Suprapubic skin (tissue), 4 donors: ENCODE results near the gene SPATA9.

Experiments used
- CTCF ChIP-seq, 2 donors: fragments of 200-600 bp in 1 of 2; fragments of 450-650 bp in 1 of 2; sonication (generic) in 1 of 2; IDR thresholded peaks; one replicate each; pipeline ENCODE4 v1.5.1; 2016 to 2019; ENCODE audit warnings: antibody characterized with exemption in 2 of 2, mild to moderate bottlenecking in 1 of 2, moderate library complexity in 1 of 2
- POLR2A ChIP-seq, 2 donors: fragments of 450-650 bp; IDR thresholded peaks; one replicate each; pipeline ENCODE4 v1.6.1; 2017; ENCODE audit warnings: antibody characterized with exemption in 2 of 2, mild to moderate bottlenecking in 2 of 2, moderate library complexity in 2 of 2
- POLR2AphosphoS5 ChIP-seq, 3 donors: sonication (generic); formaldehyde crosslinking; IDR thresholded peaks; one replicate each; pipeline ENCODE4 v1.6.1; 2017; ENCODE audit warnings: antibody characterized with exemption in 3 of 3

DNA sequence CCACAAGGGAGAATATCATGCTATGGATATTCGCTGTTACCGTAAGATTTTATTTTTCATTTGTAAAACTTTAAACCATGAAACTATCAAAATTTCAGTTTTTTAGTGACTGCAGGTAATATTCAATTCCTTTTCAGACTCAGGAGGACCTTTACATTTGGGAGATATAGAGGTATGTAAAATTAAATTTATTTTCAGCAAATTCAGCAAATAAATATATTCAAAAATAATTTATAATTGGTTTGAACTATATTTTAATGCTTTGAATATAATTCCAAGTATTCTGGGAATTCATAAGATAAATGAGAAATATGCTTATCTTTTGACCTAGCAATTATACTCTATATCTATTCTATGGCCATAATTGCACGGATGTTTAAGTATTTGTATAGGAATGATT lies 28.6 kb downstream of the SPATA9 start:
- TF ChIP-seq POLR2AphosphoS5 (IDR thresholded peaks at IDR 0.05) = no peak
- TF ChIP-seq CTCF (IDR thresholded peaks at IDR 0.05) = no peak
- no peak for TF ChIP-seq POLR2A (IDR thresholded peaks at IDR 0.05)
